GM19239 (cell line): Measurements from ENCODE around the gene LOXL1.
A peak's percentile ranks its signal among the peaks of the same experiment; 100 is the strongest.

Source experiments
- DNase-seq: peaks from one replicate; pipeline ENCODE4 v3.0.0; 2011; ENCODE audit warnings: low spot score; ENCODE audit not compliant: insufficient read length
- FAIRE-seq: peaks from 2 replicates; lab custom pipeline; 2011; peaks lifted over from hg19 to GRCh38; lab: Jason Lieb, UNC

LOXL1 gene

GRCh38 chr15:73919706-73920105 is 6.6 kb upstream of the LOXL1 start:
- DNase-seq (no peak), FAIRE-seq (no peak)

- FAIRE-seq = no peak
Observed at GRCh38 chr15:73921254-73921925, 4.9 kb upstream of the LOXL1 start.

GRCh38 chr15:73922186-73923151 is 3.8 kb upstream of the LOXL1 start:
- no peak for FAIRE-seq
- DNase-seq = no peak

More at GRCh38 chr15:73921254-73921925, 4.9 kb upstream of the LOXL1 start:
- no peak for DNase-seq

DNA sequence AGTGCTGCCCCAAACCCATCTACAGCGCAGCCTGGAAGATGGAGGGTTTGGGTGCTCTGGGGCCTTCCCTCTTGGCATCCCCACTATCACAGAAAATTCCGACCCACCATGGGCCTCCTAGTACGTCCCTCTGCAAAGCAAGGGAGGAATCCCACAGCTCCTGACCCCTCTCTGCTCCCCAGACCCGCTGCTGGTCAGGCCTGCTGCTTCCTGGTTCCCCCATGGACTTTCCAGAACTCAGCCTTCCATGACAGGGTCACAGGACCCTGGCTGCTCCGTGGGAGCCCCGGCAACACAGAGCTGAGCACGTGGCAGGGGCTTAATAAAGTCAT is 3.1 kb upstream of the LOXL1 start:
- DNase-seq (no peak), FAIRE-seq (no peak)

DNA sequence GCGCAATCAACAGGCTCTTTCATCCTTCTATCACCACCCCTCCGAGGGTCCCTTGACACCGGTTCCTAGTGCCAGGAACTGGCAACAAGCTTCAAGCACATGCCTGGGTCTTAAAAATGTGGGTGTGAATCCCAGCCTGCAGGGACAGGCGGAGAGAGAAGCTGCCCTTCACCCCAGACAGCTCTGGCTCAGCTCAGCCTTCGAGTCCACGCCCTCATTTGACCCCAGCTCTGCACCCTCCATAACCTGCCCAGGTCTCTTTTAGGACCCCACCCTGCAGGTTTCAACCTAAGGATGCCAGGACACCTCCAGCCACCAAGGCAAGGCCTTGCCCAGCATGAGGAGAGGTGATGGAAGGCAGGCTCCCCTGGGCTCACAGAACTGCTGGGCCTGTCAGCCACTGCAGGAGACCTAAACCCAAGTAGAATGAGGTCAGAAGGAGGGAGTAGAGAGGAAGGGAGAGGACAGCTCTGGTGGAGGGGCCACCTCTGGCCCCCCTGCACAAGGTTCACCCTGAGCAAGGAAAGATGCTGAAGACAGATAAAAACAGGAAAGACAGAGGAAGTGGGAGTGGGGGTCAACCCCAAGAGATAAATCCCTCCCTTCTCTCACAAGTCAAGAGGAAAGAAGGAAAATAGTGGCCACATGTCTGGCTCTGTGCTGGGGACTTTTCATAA is 2.6 kb upstream of the LOXL1 start:
- FAIRE-seq (no peak), DNase-seq (no peak)

- FAIRE-seq = no peak
- DNase-seq = no peak
Observed at GRCh38 chr15:73924171-73924921, 1.9 kb upstream of the LOXL1 start.

DNA sequence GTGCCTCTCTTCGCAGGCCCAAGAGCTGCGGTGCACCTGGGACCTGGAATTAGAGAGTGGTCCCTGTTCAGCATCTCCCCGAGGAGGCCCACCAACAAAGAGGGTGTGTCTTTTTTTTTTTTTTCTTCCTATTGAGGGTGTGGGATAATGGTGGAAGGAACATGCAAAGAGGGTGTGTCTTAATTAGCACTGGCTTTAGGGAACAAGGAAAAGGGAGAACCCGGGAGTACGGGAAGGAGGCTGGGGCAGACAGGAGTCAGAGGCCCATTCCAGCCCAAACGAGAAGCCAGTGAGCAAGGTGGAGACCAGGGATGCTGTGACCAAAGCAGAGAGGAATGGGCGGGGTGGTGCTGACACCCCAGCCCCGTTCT is 429 bp upstream of the LOXL1 start:
- FAIRE-seq (no peak), DNase-seq (no peak)

- no peak for FAIRE-seq
- no peak for DNase-seq
Observed at GRCh38 chr15:73927003-73927475, 777 bp downstream of the LOXL1 start.

DNA sequence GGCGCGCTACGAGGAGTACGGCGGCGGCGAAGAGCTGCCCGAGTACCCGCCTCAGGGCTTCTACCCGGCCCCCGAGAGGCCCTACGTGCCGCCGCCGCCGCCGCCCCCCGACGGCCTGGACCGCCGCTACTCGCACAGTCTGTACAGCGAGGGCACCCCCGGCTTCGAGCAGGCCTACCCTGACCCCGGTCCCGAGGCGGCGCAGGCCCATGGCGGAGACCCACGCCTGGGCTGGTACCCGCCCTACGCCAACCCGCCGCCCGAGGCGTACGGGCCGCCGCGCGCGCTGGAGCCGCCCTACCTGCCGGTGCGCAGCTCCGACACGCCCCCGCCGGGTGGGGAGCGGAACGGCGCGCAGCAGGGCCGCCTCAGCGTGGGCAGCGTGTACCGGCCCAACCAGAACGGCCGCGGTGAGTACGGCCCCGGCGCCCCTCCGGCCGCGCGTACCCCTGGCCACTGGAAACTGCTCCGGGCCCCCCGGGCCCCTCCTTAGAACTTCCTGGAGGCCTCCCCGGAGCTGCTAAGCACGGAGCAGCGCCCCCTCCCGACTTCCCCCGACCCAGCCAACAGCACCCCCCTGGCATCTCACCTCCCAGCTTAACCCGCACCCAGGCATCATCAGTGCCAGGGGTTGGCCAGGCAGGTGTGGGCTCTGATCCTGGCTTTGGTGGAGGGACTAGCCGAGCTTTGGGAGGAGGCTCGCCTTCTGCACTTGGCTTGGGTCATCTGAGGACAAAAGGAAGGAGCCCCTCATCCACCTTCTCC is 1.4 kb downstream of the LOXL1 start:
- peak; percentile 50 for DNase-seq
- FAIRE-seq = no peak

DNA sequence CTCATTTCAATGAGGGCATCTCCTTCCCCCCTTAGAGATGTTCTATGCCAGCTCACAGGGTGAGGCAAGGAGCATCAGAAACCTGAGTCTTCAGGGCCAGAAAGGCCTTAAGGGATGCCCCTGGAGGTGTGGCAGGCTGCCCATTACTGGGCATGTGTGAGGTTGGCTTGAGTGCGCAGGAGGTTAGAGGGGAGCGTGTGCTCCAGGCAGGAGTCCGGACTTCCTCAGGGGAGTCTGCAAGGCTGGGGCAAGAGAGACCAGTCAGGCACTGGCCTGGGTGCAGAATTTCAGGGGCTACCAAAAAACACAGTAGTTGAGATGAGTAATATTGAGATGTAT is 1.9 kb downstream of the LOXL1 start:
- no peak for FAIRE-seq
- DNase-seq = no peak

GRCh38 chr15:73928971-73929627 is 2.8 kb downstream of the LOXL1 start:
- FAIRE-seq (no peak), DNase-seq (no peak)

- FAIRE-seq = no peak
Observed at GRCh38 chr15:73930371-73930770, 4.1 kb downstream of the LOXL1 start.

GRCh38 chr15:73930790-73931281 is 4.6 kb downstream of the LOXL1 start:
- FAIRE-seq (no peak), DNase-seq (no peak)

More at GRCh38 chr15:73930371-73930770, 4.1 kb downstream of the LOXL1 start:
- DNase-seq = no peak

DNA sequence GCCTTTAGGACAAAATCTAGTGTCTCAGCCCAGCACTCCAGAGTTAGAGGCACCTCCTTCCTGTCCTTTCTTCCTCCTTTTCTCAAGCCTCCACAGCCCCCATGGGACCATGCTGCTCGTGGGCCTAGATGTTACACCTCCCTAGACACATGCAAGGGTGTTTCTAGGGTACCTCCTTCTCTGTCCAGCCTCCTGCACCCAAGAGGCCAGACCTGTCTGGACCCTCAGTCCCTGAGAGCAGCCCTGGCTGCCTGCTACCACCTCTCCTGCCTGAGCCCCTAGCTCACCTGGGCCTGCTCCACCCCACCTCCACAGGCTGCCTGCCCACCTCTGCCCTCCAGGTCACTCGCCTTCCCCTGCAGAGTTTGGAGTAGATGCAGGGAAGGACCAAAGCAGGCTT is 5.2 kb downstream of the LOXL1 start:
- FAIRE-seq (no peak), DNase-seq (no peak)

DNA sequence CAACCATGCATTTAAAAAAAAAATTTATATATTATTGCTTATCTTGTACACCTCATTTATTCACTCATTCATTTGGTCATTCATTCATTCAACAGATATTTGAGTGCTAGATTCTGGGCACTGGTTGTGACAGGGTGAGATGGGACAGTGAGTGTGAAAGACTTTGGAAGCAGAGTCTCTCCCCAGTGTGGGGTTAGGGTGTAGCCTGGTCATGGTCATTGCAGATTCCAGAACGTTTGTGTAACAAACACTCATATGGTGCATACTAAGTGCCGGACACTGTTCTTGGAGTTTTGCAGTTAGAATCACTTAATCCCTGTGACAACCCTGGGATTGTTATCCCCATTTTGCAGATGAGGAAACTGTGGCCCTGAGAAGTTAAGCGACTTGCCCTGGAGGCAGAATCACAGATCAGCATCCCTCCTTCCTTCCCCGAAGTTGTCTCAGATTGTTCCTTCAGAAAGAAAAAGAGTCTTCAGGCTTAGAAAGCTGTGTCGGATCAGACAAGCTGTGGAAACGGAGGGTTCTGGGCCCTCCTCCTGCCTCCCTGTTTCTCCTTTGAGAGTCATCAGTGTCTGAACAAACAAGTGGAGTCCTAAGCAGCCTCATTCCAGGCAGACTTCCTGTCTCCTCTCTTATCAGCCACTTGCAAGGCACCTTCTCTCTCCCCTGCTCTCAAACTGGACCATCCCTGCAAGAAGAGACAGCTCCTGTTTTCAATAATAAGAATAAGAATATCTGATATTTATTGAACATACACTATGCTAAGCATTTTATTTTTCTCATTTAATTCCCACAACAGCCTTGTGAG is 6.3 kb downstream of the LOXL1 start:
- FAIRE-seq (no peak), DNase-seq (no peak)

DNA sequence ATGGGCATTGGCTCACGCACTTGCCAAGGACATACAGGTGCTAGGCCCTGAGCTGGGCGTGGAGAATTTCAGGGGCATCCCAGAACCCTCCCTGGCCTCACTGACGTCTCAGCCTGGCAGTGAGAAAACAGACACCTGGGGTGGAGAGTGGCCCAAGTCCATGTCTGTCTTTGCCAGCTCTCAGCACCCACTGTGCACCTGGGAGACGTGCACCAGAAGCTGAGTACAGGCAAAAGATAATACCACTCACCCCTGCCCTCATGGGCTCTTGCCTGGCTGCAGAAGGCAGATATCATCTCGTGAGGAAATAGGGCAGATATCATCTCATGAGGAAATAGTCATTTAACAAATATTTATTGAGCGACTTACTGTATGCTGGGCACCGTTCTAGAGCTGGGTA is 8.0 kb downstream of the LOXL1 start:
- FAIRE-seq = no peak
- no peak for DNase-seq

- DNase-seq (no peak), FAIRE-seq (no peak)
Observed at GRCh38 chr15:73935547-73935946, 9.3 kb downstream of the LOXL1 start.

DNA sequence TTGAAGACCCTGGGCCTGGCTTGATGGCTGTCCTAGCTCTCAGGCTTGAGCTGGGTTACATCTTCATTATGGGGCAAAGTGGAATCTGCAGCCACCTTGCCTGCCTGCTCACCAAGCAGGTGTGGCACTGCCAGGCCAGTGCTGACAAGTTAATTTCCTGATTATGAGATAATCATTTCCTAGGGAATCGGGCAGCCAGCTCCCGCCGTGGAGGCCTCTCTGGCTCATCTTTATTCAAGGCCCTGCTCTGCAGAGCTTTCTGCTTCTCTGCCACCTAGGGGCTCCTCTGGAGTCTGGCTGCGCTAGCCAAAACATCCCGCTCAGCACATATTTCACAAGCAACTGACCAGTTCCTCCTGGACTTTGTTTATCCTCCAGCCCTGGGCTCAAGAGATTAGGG is 9.9 kb downstream of the LOXL1 start:
- DNase-seq (no peak), FAIRE-seq (no peak)
